ENCODE measurements around the gene CDC26.
"Not testable (repeated sequence)": the region's sequence is repeated elsewhere in the genome, so short reads cannot be mapped to it uniquely, and the experiment has no call there.

CDC26 gene

GRCh38 chr9:113255438-113255837 is 19.9 kb downstream of the CDC26 start:
- H3K4me3 ChIP-seq (ENCODE audit: low read depth, low read length): no peak overlapping the region
- DNase-seq (ENCODE audit: low read depth): no peak
- TF ChIP-seq, protein P1, sequence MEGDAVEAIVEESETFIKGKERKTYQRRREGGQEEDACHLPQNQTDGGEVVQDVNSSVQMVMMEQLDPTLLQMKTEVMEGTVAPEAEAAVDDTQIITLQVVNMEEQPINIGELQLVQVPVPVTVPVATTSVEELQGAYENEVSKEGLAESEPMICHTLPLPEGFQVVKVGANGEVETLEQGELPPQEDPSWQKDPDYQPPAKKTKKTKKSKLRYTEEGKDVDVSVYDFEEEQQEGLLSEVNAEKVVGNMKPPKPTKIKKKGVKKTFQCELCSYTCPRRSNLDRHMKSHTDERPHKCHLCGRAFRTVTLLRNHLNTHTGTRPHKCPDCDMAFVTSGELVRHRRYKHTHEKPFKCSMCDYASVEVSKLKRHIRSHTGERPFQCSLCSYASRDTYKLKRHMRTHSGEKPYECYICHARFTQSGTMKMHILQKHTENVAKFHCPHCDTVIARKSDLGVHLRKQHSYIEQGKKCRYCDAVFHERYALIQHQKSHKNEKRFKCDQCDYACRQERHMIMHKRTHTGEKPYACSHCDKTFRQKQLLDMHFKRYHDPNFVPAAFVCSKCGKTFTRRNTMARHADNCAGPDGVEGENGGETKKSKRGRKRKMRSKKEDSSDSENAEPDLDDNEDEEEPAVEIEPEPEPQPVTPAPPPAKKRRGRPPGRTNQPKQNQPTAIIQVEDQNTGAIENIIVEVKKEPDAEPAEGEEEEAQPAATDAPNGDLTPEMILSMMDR (conservative IDR thresholded peaks at IDR 0.05; ENCODE audit: low read depth, low read length): no peak

DNA sequence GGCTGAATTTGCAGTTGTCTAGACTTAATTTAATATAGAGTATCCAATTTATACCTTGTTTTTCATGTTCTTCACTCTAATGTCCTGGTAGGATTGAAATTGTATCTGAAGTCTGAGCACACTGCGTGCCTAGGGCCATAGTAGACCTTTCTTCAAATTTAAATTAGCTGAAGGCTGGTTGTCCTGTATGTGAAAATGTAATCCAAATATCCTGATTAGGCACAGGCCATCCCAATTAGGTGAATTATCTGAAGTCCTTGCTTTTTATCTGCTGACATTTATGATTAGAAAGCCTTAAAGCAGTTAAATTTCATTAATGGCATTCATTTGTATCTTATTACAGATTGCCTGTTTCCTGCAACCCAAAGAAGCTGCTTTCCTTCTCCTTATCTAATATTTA is 20.4 kb downstream of the CDC26 start:
- TF ChIP-seq, protein P1 (conservative IDR thresholded peaks at IDR 0.05; ENCODE audit: low read depth, low read length): no peak
- no peak overlapping the region for H3K4me3 ChIP-seq (ENCODE audit: low read depth, low read length)
- DNase-seq (ENCODE audit: low read depth): no peak

- TF ChIP-seq, protein P1 (conservative IDR thresholded peaks at IDR 0.05; ENCODE audit: low read depth, low read length): no peak
- DNase-seq (ENCODE audit: low read depth): no peak
- H3K4me3 ChIP-seq (ENCODE audit: low read depth, low read length): no peak overlapping the region
Observed at GRCh38 chr9:113250807-113251206, 24.6 kb downstream of the CDC26 start.

GRCh38 chr9:113249661-113250060 is 25.7 kb downstream of the CDC26 start:
- not testable (repeated sequence) for H3K4me3 ChIP-seq (ENCODE audit: low read depth, low read length); DNase-seq (ENCODE audit: low read depth)

DNA sequence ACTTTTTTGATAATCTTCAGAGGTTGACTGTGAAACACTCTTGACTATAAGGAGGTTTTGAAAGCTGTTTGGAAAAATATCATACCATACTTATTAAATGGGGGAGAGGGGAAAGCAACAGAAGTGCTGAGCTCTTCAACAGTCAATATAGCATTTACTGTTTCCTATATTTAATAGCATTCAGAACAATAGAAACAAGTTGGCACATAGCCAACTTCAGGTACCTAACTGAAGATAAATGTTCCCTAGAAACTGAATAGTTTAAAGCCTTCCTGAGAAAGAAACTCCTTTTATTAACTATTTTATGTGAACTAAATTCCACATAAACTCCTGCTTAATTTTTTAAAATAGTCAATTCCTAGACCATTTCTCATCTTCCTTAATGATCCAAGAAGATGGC is 27.7 kb downstream of the CDC26 start:
- TF ChIP-seq, protein P1 (conservative IDR thresholded peaks at IDR 0.05; ENCODE audit: low read depth, low read length): no peak
- no peak overlapping the region for H3K4me3 ChIP-seq (ENCODE audit: low read depth, low read length)
- DNase-seq (ENCODE audit: low read depth): no peak

GRCh38 chr9:113246928-113247327 is 28.4 kb downstream of the CDC26 start:
- DNase-seq (ENCODE audit: low read depth): no peak
- TF ChIP-seq, protein P1 (conservative IDR thresholded peaks at IDR 0.05; ENCODE audit: low read depth, low read length): no peak
- H3K4me3 ChIP-seq (ENCODE audit: low read depth, low read length): no peak overlapping the region

- DNase-seq (ENCODE audit: low read depth): no peak
- TF ChIP-seq, protein P1 (conservative IDR thresholded peaks at IDR 0.05; ENCODE audit: low read depth, low read length): no peak
- no peak overlapping the region for H3K4me3 ChIP-seq (ENCODE audit: low read depth, low read length)
Observed at GRCh38 chr9:113245894-113246293, 29.5 kb downstream of the CDC26 start.

DNA sequence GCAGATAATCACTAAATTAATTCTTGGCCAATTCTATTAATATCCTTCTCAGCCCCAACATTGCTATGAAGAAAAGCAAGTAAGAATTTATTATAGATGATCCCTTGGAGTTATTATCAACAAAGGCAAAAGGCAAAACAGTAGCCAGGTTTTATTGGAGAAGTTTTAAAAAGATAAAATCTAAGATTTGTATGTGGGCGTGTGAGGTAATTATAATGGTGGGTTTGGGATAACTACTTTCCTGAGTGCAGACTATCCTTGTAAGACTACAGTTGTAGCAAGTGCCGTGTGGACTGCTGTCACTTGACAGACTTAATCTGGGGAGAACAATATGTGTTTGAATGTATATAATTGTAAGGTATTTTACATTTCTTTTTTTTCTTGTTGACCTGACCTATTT is 30.8 kb downstream of the CDC26 start:
- DNase-seq (ENCODE audit: low read depth): no peak
- H3K4me3 ChIP-seq (ENCODE audit: low read depth, low read length): no peak overlapping the region
- TF ChIP-seq, protein P1 (conservative IDR thresholded peaks at IDR 0.05; ENCODE audit: low read depth, low read length): no peak

All from choroid plexus epithelial cell (primary cell).